T follicular helper cell (primary cell): ENCODE data around the gene B4GALT1.

ENCODE experiments used
- DNase-seq: peaks from one replicate; pipeline ENCODE4 v3.0.0-alpha.2; 2020; ENCODE audit warnings: low read depth

Gene B4GALT1

GRCh38 chr9:33123407-33124031 is 43.6 kb downstream of the B4GALT1 start:
- no peak for DNase-seq

- no peak for DNase-seq
These were observed 46.5 kb downstream of the B4GALT1 start for GRCh38 chr9:33120620-33121019.

- no peak for DNase-seq
These were observed 49.3 kb downstream of the B4GALT1 start for GRCh38 chr9:33117796-33118195.

- no peak for DNase-seq
These were observed 49.8 kb downstream of the B4GALT1 start for GRCh38 chr9:33117306-33117705.

GRCh38 chr9:33116860-33117259 is 50.3 kb downstream of the B4GALT1 start:
- DNase-seq, result no peak

- no peak for DNase-seq
These were observed 52.4 kb downstream of the B4GALT1 start for GRCh38 chr9:33114746-33115145.

- DNase-seq, result no peak
These were observed 53.2 kb downstream of the B4GALT1 start for GRCh38 chr9:33113799-33114547.

GRCh38 chr9:33112094-33112493 is 55.0 kb downstream of the B4GALT1 start:
- DNase-seq, result no peak

- no peak for DNase-seq
These were observed 55.5 kb downstream of the B4GALT1 start for GRCh38 chr9:33111631-33112030.

- DNase-seq, result no peak
These were observed 56.5 kb downstream of the B4GALT1 start for GRCh38 chr9:33110686-33111085.

GRCh38 chr9:33109850-33110595 is 57.1 kb downstream of the B4GALT1 start:
- no peak for DNase-seq

GRCh38 chr9:33109097-33109496 is 58.0 kb downstream of the B4GALT1 start:
- no peak for DNase-seq

GRCh38 chr9:33108472-33108871 is 58.7 kb downstream of the B4GALT1 start:
- no peak for DNase-seq

GRCh38 chr9:33107762-33108161 is 59.4 kb downstream of the B4GALT1 start:
- no peak for DNase-seq

- no peak for DNase-seq
These were observed 60.1 kb downstream of the B4GALT1 start for GRCh38 chr9:33106827-33107621.

- DNase-seq, result no peak
These were observed 60.8 kb downstream of the B4GALT1 start for GRCh38 chr9:33106372-33106771.

- no peak for DNase-seq
These were observed 61.2 kb downstream of the B4GALT1 start for GRCh38 chr9:33105959-33106358.

- no peak for DNase-seq
These were observed 61.6 kb downstream of the B4GALT1 start for GRCh38 chr9:33105504-33105903.

GRCh38 chr9:33104401-33104800 is 62.7 kb downstream of the B4GALT1 start:
- DNase-seq, result no peak

- no peak for DNase-seq
These were observed 63.4 kb downstream of the B4GALT1 start for GRCh38 chr9:33103501-33104281.

- DNase-seq, result no peak
These were observed 64.5 kb downstream of the B4GALT1 start for GRCh38 chr9:33102551-33103210.
